Gastrocnemius medialis (tissue), 4 donors: ENCODE data around the gene HSPA14. TPM values are rescaled to one million over a fixed set of nuclear protein-coding genes. Genes with fewer than 3 reads are reported as not detected.
"Not testable (repeated sequence)": the region's sequence is repeated elsewhere in the genome, so short reads cannot be mapped to it uniquely, and the experiment has no call there.

Source experiments
- ATAC-seq, 2 donors: fragments of 150-250 bp; one replicate each; pipeline ENCODE4 v1.9.1; 2016
- DNase-seq, 2 donors: peaks; one replicate each; pipeline ENCODE4 v3.0.0-alpha.2; 2019
- H3K27ac ChIP-seq, 4 donors: fragments of 200-600 bp; sonication (generic); 1 replicate in 1 of 4; 2 replicates in 3 of 4; pipeline ENCODE4 v1.5.1; 2016 to 2018; ENCODE audit warnings: mild to moderate bottlenecking in 2 of 4, moderate library complexity in 1 of 4
- H3K27me3 ChIP-seq, 3 donors: fragments of 200-600 bp; sonication (generic) in 2 of 3; 1 replicate in 1 of 3; 2 replicates in 2 of 3; pipeline versions ENCODE4 v1.5.1 to v1.6.0; 2016 to 2019; ENCODE audit warnings: mild to moderate bottlenecking in 1 of 3, moderate library complexity in 1 of 3
- H3K36me3 ChIP-seq, 2 donors: fragments of 200-600 bp; sonication (generic) in 1 of 2; one replicate each; pipeline ENCODE4 v1.5.1; 2017 to 2018
- H3K4me1 ChIP-seq, 2 donors: fragments of 200-600 bp; sonication (generic) in 1 of 2; one replicate each; pipeline ENCODE4 v1.5.1; 2016 to 2017; ENCODE audit warnings: mild to moderate bottlenecking in 2 of 2
- H3K4me3 ChIP-seq, 4 donors: fragments of 200-600 bp; sonication (generic) in 3 of 4; 1 replicate in 1 of 4; 2 replicates in 3 of 4; pipeline ENCODE4 v1.5.1; 2016 to 2019; ENCODE audit warnings: mild to moderate bottlenecking in 2 of 4
- H3K9me3 ChIP-seq, 3 donors: fragments of 200-600 bp; sonication (generic) in 2 of 3; 1 replicate in 1 of 3; 2 replicates in 2 of 3; pipeline ENCODE4 v1.5.1; 2016 to 2019
- CTCF ChIP-seq, 5 experiments: fragments of 450-650 bp in 3 of 5; fragments of 200-600 bp in 2 of 5; sonication (generic) in 2 of 5; IDR thresholded peaks in 4 of 5; conservative IDR thresholded peaks in 1 of 5; 1 replicate in 4 of 5; 2 replicates in 1 of 5; pipeline ENCODE4 v1.5.1; 2016 to 2019; ENCODE audit warnings: antibody characterized with exemption in 5 of 5, mild to moderate bottlenecking in 3 of 5, moderate library complexity in 3 of 5
- POLR2A ChIP-seq, 2 donors: fragments of 450-650 bp; IDR thresholded peaks; one replicate each; pipeline ENCODE4 v1.6.1; 2017; ENCODE audit warnings: antibody characterized with exemption in 2 of 2, mild to moderate bottlenecking in 2 of 2, moderate library complexity in 2 of 2
- in situ Hi-C, 4 donors: fragments of 200-750 bp; cut with MboI; loops; one replicate each; pipeline versions ENCODE4 v1.15.0 to v1.8.0; 2017; ENCODE audit warnings: low sequenced_read_pairs in 4 of 4
- intact Hi-C: fragments of 100-400 bp; cut with DNase I; formaldehyde crosslinking; loops from one replicate; pipeline ENCODE4 v1.15.1; 2023; ENCODE audit warnings: low total_unique reads
- total RNA-seq, 4 donors: library from RNA; depleted of rRNA; stranded (reverse); fragments of >200 nt; gene quantifications; one replicate each; pipeline versions ENCODE4 v1.1.0 to v1.2.3, GENCODE V29; 2016

The HSPA14 gene
- total RNA-seq, 4 donors from 2014 or later = 17.7 to 25.5 (median 22.1) TPM

GRCh38 chr10:14904864-14905263 is 66.8 kb downstream of the HSPA14 start:
- H3K27me3 ChIP-seq = no peaks in the 10 kb centered on the region
- no peaks in the 10 kb centered on the region for H3K4me1 ChIP-seq
- intact Hi-C loops = no loop called here
- H3K9me3 ChIP-seq = no peaks in the 10 kb centered on the region
- no peak for DNase-seq
- peaks cover 3 to 33% of the 10 kb centered on the region in 2 donors for H3K36me3 ChIP-seq
- no peak for TF ChIP-seq POLR2A (IDR thresholded peaks at IDR 0.05)
- no peak for TF ChIP-seq CTCF (IDR thresholded peaks at IDR 0.05 in 4 of 5, conservative IDR thresholded peaks at IDR 0.05 in 1 of 5)
- H3K4me3 ChIP-seq = no peak overlapping the region
- in situ Hi-C loops = no loop called here
- no peak for ATAC-seq
- H3K27ac ChIP-seq = no peak overlapping the region

- H3K27me3 ChIP-seq = no peaks in the 10 kb centered on the region
- DNase-seq (no peak), ATAC-seq (no peak)
- H3K9me3 ChIP-seq = no peaks in the 10 kb centered on the region
- in situ Hi-C loops (no loop called here), intact Hi-C loops (no loop called here)
- no peak overlapping the region for H3K27ac ChIP-seq
- H3K36me3 ChIP-seq = peaks cover 3 to 35% of the 10 kb centered on the region in 2 donors
- no peaks in the 10 kb centered on the region for H3K4me1 ChIP-seq
- TF ChIP-seq CTCF (IDR thresholded peaks at IDR 0.05 in 4 of 5, conservative IDR thresholded peaks at IDR 0.05 in 1 of 5) (no peak), POLR2A (IDR thresholded peaks at IDR 0.05) (no peak)
- no peak overlapping the region for H3K4me3 ChIP-seq
Measured at GRCh38 chr10:14905890-14906289, 67.8 kb downstream of the HSPA14 start.

- Histone ChIP-seq H3K36me3 (peaks cover 3 to 41% of the 10 kb centered on the region in 2 donors), H3K4me3 (no peak overlapping the region), H3K4me1 (no peaks in the 10 kb centered on the region), H3K9me3 (no peaks in the 10 kb centered on the region), H3K27me3 (no peaks in the 10 kb centered on the region), H3K27ac (no peak overlapping the region)
- ATAC-seq = no peak
- intact Hi-C loops (no loop called here), in situ Hi-C loops (no loop called here)
- TF ChIP-seq POLR2A (IDR thresholded peaks at IDR 0.05) (no peak), CTCF (IDR thresholded peaks at IDR 0.05 in 4 of 5, conservative IDR thresholded peaks at IDR 0.05 in 1 of 5) (no peak)
- DNase-seq = no peak
Measured at GRCh38 chr10:14906765-14907164, 68.7 kb downstream of the HSPA14 start.

- H3K4me3 ChIP-seq, H3K27ac ChIP-seq, intact Hi-C loops, H3K9me3 ChIP-seq, H3K27me3 ChIP-seq, ATAC-seq, in situ Hi-C loops, DNase-seq, H3K4me1 ChIP-seq: not testable (repeated sequence)
- H3K36me3 ChIP-seq = peaks cover 3 to 41% of the 10 kb centered on the region in 2 donors
Measured at GRCh38 chr10:14907591-14907990, 69.5 kb downstream of the HSPA14 start.

GRCh38 chr10:14909101-14909500 is 71.0 kb downstream of the HSPA14 start:
- Histone ChIP-seq H3K27me3 (no peaks in the 10 kb centered on the region), H3K4me3 (no peak overlapping the region), H3K4me1 (no peaks in the 10 kb centered on the region), H3K36me3 (peaks cover 3 to 52% of the 10 kb centered on the region in 2 donors), H3K27ac (no peak overlapping the region), H3K9me3 (no peaks in the 10 kb centered on the region)
- in situ Hi-C loops (no loop called here), intact Hi-C loops (no loop called here)
- TF ChIP-seq CTCF (IDR thresholded peaks at IDR 0.05 in 4 of 5, conservative IDR thresholded peaks at IDR 0.05 in 1 of 5) = no peak
- no peak for TF ChIP-seq POLR2A (IDR thresholded peaks at IDR 0.05)
- DNase-seq (no peak), ATAC-seq (no peak)
